Vagina (tissue), 2 donors: ENCODE results near the gene PRR11.

ENCODE experiments used
- CTCF ChIP-seq, 3 experiments: fragments of 450-650 bp in 2 of 3; fragments of 200-600 bp in 1 of 3; sonication (generic) in 1 of 3; IDR thresholded peaks; one replicate each; pipeline ENCODE4 v1.5.1; 2017 to 2019; ENCODE audit warnings: antibody characterized with exemption in 3 of 3, mild to moderate bottlenecking in 2 of 3, moderate library complexity in 2 of 3
- POLR2A ChIP-seq, 2 donors: fragments of 450-650 bp; IDR thresholded peaks; one replicate each; pipeline ENCODE4 v1.6.1; 2017; ENCODE audit warnings: antibody characterized with exemption in 2 of 2, mild to moderate bottlenecking in 2 of 2, moderate library complexity in 2 of 2

DNA sequence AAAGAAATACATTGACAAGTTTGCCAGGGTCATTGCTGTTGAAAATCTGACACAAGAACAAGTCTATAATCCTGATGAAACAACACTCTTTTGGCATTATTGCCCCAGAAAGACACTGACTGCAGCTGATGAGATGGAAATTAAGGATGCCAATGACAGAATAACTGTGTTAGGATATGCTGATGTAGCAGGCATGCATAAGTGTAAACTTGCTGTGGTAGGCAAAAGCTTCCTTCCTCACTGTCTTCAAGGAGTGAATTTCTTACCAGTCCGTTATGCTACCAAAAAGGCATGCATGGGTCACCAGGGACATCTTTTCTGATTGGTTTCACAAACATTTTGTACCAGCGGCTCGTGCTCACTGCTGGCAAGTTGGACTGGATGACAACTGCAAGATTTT lies 75.2 kb downstream of the PRR11 start:
- TF ChIP-seq CTCF (IDR thresholded peaks at IDR 0.05): no peak
- TF ChIP-seq POLR2A (IDR thresholded peaks at IDR 0.05): no peak
